HG03066 (cell line): ENCODE results near the gene DNAH10.

Source experiments
- ATAC-seq: cut with Tn5 transposase; IDR thresholded peaks from one replicate; pipeline ENCODE4 v1.9.1; 2021; ENCODE audit warnings: low read depth; ENCODE audit not compliant: unreplicated experiment

Gene DNAH10

DNA sequence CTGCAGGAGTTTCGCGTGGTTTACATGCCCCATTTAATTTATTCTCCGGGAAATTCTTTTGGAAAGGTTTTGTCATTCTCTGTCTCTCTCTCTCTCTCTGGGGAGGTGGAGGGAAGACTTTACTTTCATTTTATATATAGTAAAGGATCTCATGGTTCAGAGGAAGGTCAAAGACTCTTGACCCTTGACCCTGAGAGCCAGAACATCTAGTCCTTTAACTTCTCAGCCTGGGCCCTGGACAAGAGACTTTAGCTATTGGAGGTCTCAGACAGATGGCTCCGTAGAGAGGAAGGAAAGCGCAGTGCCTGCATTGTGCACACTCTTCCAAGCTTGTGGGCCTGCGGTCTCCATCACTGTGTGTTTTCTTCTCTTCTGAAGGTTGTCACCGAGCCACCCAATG is 166.8 kb downstream of the DNAH10 start:
- no peak for ATAC-seq

DNA sequence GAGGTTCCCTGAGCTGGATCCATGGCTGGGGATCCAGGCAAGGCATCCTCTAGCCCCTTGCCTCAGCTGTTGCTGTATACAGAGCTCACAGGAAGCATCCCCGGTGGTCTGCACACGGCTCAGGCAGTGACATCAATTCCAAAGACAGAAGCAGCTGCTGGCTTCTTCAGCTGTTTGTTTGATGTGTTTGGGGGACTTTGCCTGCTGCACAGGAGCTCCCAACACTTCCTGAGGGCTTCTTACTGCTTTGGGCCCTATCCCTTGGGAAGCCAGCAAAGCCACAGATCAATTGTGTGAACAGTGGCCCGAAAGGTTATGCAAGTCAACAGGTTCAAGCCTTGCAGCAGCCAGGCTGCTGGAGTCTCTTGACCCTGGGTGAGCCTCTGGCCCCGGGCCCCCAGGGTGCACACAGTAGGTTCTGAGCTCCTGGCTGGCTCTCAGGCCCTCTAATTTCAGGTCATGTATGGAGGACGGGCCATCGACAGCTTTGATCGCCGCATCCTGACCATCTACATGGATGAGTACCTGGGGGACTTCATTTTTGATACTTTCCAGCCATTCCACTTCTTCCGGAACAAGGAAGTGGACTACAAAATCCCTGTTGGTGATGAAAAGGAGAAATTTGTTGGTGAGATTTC is 168.0 kb downstream of the DNAH10 start:
- ATAC-seq, result no peak

DNA sequence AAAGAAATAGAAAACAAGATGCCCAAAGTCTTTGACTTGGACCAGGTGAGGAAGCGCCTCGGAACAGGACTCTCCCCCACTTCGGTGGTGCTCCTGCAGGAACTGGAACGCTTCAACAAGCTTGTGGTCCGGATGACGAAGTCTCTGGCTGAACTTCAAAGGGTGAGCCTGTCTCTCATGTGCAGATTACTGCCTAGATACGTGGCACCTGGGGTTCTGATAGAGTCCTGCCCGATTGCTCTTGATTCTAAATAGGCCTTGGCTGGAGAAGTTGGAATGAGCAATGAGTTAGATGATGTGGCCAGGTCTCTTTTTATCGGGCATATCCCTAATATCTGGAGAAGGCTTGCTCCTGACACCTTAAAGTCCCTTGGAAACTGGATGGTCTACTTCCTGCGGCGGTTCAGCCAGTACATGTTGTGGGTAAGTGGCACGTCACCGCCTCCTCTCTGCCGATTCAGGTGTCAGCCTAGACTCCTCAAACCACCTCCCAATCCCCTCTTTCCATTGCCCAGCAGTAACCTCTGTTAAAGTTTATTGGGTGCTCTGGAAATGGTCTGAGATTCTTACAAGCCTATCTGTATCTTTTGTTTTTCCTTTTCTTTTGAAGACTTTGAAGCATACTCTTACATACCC is 169.7 kb downstream of the DNAH10 start:
- ATAC-seq, result no peak

DNA sequence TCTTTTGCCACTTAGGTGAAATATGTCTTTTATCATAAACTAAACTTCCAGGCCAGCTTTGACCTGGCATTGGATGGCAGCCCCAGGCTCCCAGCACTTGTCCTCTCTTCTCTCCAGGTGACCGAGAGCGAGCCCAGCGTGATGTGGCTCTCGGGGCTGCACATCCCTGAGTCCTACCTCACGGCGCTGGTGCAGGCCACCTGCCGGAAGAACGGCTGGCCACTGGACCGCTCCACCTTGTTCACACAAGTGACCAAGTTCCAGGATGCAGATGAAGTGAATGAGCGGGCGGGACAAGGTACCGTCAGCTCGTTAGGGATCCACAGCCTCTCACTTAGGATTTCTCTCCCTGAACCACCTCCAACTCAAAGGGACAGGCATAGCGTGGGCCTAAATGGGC is 171.1 kb downstream of the DNAH10 start:
- no peak for ATAC-seq

DNA sequence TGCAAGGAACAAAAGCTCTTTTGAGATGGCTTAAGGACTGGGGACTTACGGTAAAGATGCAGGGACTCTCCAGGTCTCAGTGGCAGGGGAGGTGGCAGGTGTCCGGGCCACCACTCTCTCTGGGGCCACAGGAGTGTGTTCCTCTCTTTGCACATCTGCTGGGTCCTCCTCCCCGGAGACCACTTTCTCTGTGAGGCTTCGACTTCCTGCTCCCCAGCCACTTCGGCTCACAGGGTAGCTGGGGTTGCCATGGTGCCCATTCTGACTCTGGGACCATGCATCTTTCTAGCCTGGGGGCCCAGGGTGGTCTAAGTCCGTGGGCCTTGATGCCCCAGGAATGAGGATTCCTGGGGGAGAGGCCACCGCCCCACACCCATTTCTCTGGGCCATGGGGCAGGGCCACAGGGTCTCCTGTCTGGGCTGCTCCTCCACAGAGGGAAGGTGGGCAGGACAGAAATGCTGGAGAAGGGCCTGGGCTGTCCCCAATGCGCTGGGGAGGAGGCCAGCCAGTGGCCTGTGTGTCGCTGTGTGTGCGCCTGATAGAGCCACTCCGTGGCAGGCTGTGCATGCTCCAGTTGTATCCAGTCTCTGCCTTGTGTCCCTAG is 172.0 kb downstream of the DNAH10 start:
- no peak for ATAC-seq

DNA sequence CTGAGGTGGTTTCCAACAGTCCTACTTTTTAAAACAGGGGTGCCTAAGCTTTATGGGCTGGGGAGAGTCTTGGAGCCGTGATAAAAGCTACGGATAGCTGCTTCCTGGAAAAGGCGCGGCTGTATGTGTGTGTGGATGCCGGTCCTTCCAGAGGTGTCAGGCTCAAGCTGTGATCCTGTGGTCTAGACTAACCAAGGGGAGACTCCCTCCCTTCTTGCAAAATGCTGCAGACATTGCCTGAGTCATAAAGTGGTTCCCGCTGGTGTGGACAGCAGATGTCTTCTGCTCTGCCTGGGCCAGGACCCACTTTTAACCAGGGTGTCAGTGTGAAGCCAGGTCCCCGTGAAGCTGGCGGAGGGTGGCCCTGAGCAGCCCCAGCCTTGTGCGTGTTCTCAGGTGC is 172.7 kb downstream of the DNAH10 start:
- no peak for ATAC-seq

DNA sequence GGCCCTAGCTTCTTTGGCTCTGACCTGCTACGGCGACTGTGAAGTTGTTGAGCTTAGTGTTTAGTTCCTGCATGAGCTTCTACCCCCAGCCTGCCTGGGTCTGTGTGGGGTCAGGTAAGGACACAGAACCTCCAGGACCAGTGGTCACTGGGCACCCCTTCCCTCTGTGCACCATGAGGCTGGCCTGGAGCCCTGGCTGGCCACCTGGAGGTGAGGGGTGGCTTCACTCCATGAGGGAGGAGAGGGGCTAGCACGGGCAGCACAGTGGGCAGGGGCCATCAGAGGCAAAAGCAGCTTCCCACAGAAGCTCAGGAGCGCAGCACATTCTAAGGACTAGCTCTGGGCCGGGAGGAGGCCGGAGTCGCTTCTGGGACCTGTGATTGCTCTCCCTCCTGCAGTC is 173.9 kb downstream of the DNAH10 start:
- ATAC-seq, result no peak

DNA sequence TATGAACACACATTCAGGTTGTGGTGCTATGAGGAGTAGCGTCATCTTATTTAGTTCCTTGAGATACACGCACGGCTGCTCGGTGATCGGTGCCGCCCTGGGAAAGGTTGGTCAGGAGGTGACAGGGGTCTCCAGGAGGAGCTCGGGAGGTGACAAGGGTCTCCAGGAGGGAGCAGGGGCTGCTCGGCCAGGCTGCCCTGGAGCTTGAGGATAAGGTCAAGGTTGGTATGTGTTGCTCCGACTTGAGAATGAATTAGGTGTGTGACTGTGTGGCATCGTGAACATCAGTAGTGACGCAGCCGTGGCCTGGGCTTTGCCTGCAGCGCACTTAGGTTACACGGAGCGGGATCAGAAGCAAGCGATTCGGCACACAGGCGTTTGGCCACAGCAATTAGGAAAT is 174.4 kb downstream of the DNAH10 start:
- ATAC-seq, result no peak

DNA sequence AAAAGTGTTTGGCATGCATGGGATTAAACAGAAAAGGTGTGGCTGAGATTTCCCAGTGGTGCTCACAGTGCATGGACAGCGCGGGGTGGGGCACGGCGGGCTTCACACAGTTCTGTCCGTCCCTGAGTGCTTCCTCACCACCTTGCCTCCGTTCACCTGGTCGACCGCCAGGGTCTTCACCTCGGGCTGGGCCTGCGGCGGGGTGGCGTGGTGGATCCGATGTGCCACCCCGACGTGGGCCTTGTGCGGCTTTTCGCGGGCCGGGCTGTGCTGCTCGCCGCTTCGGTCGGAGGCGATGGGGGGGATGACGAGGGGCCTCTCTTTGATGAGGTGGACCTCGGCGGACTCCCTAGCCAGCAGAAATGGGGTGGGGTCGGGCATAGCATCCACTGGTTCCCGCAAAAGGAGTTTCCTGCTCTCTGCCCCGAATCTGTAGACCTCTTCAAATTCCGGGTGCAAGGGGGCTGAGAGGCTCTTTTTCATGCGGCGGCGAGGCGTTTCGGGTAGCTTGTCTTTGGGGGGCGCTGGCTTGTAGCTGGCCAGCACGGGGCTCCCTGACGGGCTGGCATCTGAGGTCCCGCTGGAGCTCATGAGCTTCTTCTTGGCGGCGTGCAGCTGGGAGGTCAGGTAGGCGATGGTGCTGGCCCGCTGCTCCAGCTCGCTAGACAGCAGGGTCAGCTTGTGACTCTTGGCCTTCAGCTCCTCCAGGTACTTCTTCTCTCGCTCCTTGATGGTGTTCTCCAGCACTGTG is 175.0 kb downstream of the DNAH10 start:
- ATAC-seq, result no peak

DNA sequence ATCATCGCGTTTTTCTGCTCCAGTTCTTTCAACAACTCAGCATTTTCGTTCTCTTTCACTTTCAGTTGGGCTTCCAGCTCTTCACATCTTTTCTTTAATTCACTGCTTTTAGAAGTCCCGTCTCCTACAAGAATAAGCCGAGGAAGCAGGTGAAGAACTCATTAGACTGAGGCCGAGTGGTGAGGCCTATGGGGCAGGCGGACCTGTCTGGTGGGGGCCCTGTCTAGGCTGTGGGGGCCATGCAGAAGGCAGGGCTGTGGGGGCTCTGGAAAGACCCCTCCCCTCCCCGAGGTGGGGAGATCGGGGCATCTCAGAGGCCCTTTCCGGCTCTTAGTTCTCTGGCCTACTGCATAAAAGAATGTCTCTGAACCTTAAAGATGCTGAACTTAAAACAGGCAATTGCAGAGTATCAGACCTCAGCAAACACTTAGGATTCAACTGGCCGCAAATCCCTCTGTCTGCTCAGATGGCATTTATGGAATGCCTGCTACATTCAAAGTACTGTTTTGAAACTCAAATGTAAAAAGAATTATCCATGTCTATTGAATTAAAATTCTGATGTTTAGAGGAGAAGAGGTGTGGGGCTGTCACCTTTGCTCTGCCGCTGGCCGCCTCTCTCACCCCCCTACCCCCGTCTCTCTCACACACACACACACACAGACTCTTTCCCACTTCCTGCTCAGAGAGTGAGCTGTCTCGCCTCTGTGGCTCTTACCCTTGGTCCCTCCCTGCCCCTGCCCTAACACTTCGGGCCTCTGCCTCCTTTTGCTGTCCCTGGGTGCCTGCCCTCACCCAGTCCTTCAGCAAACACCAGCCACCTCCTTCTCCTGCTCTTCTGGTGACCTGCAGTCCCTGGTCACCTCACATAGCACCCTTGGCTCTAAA is 175.8 kb downstream of the DNAH10 start:
- no peak for ATAC-seq

DNA sequence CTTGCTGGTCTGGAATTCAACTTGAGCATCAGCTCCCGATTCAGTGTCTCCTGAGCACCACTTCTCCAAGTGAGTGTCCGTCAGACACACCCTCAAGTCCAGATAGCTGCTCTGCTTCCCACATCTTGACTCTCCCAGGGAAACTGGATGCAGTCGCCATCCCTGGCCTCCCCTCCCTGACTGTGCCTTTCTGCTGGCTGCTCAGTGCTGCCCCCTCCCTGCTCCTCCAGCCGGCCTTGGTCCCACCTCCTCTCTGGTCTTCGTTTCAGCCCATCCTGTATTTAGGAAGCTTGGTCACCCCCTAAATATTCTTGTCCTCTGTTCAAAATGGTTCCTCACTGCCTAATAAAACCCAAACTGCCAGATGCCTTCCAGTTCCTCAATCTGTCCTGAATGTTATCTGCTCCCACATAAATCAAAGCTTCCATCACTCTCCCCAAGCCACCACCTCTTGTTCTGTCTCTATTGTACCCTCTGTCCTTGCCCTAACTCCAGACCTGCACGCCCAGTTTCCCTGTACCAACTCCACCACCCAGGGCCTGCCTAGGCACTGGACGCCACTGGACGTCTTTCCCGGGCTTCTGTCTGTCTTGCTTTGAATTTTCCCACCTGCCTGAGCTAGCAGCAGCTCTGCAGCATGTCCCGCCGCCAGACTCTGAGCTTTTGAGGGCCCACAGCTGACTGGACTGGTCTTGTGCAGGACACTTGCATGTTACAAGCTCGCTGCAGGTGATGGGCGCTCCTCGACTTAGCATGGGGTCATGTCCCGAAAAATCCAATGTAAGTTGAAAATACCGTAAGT is 176.8 kb downstream of the DNAH10 start:
- no peak for ATAC-seq

DNA sequence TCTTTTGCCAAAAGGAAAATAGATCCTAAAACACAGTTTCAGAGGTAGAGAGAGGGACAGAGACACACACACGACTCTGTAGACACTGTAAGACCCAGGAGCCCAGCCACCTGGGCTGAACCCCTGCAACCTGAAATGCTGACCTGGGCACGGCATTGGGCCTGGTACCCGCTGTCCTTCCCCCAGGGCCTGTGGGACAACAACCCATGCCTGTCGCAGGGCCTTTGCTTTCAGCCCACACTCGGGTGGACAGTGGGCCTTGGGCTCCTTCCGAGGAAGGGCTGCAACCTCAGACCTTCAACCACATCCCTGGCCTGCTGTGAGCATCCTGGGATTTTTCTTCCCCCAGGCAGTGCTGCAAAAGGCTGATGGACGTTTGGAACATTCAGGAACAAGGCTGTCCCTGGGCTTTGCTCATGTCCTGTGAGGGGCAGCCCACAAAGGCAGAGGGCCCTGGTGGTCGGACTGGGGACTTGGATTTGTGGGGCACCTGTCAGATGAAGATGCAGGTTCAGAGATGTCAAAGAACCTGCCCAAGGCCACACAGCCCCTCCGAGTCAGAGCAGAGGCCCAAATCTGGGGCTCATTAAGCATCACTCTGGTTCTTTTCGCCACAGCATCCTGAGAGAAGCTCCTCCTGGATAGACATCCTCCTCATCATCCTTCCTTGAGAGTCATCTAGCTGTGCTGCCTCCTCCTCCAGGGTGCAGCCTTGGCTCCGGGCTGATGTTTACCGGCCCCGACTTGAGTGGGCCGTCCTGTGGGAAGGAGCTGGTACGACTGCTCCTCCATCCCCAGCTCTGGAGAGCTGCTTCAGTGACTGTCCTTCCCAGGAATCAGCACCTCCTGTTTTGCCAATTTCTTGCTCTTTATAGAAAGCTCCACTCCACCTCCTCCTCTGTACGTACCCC is 177.9 kb downstream of the DNAH10 start:
- no peak for ATAC-seq

DNA sequence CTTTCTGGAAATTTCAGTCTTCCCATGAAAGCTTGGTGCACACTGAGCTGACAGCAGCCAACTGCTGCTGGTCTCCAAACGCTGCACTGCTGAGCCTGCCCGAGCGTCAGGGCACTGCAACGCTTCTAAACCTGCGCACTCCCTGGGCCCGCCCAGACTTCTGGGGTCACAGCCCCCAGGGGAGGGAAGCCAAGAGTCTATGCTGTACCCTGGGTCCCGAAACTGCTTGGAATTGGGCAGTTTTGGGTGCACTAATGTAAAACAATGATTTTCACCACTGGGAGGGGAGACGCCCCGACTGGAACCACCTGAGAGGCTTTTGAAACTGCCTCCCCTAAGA is 178.5 kb downstream of the DNAH10 start:
- no peak for ATAC-seq

DNA sequence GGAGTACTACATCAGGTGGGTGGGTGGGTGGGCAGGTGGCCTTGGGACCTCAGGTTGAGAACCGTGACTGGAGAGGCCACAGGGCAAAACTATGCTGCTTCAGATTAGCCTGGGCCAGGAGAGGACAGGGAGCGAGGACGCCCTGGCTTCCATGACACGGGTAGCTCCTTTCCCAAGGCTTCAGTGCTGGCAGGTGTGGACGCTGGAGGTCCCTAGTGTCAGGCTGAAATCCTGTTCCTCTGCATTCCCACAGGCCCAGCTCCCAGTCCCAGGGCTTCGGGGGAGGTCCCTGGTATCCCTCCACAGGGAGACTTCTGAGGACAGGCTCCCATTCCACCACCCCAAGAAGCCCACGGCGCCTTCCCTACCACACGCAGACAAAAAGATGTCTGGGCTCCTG is 178.9 kb downstream of the DNAH10 start:
- no peak for ATAC-seq

DNA sequence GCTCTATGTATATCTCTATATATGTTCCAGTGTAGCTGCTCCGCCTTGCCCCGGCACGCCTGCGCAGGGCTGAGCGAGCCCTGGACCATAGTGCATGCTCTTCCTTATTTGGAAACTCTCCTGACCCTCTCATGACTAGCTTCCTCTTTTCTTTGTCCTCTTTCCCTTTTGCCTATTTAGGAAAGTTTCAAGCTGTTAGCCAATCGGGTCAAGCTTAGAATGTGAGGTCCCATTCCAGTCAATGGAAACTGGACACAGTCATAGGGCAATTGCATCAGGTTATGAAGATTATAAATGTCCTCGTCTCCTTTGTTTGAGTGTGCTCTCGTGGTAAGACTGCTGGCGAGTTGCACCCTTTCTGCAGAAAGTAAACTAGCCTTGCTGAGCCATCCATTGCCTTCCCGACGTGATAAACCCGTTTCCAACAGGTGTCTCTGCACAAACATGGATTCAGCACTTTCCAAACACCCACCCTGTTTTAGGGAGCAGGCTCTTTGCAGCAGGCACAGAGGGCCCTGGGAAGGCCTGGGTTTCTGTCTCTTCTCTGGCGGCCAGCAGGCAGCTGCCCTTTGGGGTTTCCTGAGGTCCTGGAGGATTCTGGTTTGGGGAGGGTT is 179.6 kb downstream of the DNAH10 start:
- no peak for ATAC-seq

DNA sequence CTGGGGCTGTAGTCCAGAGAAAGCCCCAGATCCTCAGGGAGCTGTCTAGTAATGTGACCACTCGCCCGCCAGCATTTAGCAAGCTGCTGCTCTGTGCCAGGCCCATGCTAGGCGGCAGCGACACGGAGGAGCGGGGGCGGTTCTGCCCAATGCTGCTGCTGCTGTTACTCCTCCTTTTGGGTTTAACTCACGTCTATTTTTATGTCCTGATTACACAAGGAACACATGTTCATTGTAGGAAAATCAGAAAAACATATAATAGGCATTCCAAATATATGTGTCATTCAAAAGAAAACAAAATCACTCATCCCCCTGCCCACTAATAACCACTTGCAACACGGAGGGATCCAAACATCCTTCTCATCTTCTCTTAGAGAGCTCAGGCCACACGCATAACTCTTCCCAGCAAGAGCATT is 180.1 kb downstream of the DNAH10 start:
- no peak for ATAC-seq

DNA sequence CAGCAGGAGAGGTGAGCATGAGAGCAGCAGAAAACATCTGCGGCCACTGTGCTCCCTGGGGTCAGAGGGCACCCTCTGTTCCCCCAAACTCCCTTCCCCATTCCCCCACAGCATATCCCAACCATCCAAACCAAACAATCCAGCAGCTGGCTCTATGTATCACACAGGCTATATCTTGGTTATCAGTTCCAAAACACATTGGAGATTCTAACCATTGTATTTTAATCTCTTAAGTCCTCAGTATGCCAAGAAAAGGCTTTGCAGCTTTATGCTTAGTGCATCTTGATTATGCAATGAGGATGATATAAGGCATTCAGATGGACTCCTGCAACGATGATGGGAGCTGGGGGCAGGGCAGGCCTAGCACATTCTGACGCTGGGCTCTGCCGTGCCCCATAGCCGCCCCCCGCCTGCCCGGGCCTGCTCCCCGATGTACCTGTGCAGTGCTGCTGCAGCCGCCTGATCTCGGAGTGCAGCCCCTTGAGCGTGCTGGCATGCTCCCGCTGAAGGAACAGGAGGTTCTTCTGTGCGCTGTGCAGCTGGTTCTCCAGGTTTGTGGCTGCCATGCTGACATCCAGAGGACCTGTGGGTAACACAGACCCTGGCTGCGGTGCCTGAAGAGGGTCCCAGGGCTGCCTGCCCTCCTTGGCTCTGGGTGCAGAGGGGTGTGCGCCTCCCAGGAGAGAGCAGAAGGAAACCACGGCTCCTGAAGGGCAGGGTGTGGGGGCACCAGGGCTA is 181.0 kb downstream of the DNAH10 start:
- no peak for ATAC-seq

DNA sequence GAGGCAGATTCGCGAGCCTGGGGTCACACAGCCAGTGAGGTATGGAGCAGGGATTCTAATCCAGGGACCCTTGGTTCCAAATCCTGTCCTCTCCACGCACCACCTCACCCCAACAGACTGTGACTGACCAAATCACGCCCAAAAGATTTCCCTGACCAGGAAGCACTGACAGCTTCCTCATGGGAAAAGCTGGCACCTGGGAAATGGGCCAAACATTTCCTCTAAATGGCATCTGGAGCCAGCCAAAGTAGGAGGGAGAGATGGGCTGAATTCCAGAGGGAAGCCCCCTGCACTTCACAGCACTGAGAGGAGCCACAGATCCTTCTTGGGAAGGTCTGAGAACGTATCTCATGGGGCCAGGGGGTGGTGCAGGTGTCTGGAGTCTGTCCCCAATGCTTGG is 181.7 kb downstream of the DNAH10 start:
- no peak for ATAC-seq
